ENCODE measurements around the gene EXOC6B. TPM values are rescaled to one million over a fixed set of nuclear protein-coding genes. Genes with fewer than 3 reads are reported as not detected.

The EXOC6B gene
- total and polyA plus RNA-seq, 3 donors from 2014 or later, result 27.7 to 45.2 (median 31.7) TPM

DNA sequence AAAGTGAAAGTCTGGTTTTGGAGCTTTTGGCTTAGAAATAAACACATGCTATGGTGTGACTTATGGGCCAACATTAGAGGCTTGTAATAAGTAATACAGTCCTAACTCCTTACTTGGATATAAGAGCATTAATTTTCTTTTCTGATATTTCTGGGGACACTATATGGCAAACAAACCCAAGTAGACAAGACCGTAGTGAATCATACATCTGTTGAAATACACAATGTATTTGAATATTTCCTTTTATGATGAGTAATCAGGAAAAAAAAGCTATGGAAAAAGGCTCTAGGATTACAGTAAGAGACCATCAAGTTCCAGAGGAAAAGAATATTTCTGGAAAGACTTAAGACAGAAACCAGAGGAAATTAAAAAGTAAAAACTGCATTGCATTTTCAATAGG lies 532.2 kb downstream of the EXOC6B start:
- no peaks in the 10 kb centered on the region for H3K4me1 ChIP-seq
- H3K9me3 ChIP-seq, result no peaks in the 10 kb centered on the region
- no peaks in the 10 kb centered on the region for H3K36me3 ChIP-seq (ENCODE audit: low read depth, missing control alignments)
- TF ChIP-seq POLR2A (IDR thresholded peaks at IDR 0.05), result no peak
- TF ChIP-seq, protein P1, sequence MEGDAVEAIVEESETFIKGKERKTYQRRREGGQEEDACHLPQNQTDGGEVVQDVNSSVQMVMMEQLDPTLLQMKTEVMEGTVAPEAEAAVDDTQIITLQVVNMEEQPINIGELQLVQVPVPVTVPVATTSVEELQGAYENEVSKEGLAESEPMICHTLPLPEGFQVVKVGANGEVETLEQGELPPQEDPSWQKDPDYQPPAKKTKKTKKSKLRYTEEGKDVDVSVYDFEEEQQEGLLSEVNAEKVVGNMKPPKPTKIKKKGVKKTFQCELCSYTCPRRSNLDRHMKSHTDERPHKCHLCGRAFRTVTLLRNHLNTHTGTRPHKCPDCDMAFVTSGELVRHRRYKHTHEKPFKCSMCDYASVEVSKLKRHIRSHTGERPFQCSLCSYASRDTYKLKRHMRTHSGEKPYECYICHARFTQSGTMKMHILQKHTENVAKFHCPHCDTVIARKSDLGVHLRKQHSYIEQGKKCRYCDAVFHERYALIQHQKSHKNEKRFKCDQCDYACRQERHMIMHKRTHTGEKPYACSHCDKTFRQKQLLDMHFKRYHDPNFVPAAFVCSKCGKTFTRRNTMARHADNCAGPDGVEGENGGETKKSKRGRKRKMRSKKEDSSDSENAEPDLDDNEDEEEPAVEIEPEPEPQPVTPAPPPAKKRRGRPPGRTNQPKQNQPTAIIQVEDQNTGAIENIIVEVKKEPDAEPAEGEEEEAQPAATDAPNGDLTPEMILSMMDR (IDR thresholded peaks at IDR 0.05), result no peak
- H3K27me3 ChIP-seq, result no peaks in the 10 kb centered on the region
- H3K4me3 ChIP-seq, result no peak overlapping the region
- intact Hi-C loops (cut with DNase I; ENCODE audit: low total_unique reads), result no loop called here
- no peak overlapping the region for H3K27ac ChIP-seq
- WGBS, 2 donors, result 84 to 88% methylated on average over 1 of the region's 1 CpG
- no peak for DNase-seq

DNA sequence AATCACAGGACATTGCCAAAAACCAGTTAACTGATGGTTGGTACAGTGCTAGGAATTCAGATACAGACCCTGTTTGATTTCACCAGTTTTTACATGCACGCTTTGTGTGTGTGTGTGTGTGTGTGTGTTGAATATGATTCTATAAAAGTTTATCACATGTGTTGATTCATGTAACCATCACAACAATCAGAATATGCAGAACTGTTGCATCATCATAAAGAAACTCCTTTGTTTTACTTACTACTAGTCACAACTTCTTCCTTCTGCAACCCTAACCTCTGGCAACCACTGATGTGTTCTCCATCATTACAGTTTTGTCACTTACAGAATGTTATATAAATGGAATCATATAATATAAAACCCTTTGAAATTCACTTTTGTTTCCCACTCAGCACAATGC lies 533.4 kb downstream of the EXOC6B start:
- no peaks in the 10 kb centered on the region for H3K4me1 ChIP-seq
- H3K27me3 ChIP-seq, result no peaks in the 10 kb centered on the region
- no peak overlapping the region for H3K27ac ChIP-seq
- H3K4me3 ChIP-seq, result no peak overlapping the region
- DNase-seq, result no peak
- no peaks in the 10 kb centered on the region for H3K9me3 ChIP-seq
- 100% methylated on average over 1 of the region's 1 CpG for WGBS, 2 donors
- H3K36me3 ChIP-seq (ENCODE audit: low read depth, missing control alignments), result no peaks in the 10 kb centered on the region
- intact Hi-C loops (cut with DNase I; ENCODE audit: low total_unique reads), result no loop called here
- no peak for TF ChIP-seq POLR2A (IDR thresholded peaks at IDR 0.05)

DNA sequence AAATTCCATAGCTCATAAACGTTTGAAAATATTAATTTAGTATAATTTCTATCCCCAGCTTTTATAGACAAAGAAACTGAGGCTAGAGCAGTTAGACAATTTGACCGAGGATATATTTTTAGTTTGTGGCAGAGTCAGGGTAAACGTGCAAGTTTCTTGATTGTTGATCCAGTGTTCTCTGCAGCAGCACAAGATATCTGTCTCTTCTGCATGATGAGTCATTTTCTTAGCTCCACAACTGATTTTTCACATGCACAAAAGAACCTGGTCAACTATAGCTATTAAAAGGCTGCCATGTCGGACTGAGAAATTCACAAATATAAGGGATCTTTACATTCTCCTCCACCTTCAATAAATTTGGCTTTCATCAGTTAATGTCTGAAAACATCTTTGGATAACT lies 534.8 kb downstream of the EXOC6B start:
- Histone ChIP-seq H3K27ac (no peak overlapping the region), H3K4me1 (no peaks in the 10 kb centered on the region), H3K4me3 (no peak overlapping the region), H3K27me3 (no peaks in the 10 kb centered on the region), H3K36me3 (ENCODE audit: low read depth, missing control alignments) (no peaks in the 10 kb centered on the region), H3K9me3 (no peaks in the 10 kb centered on the region)
- 36 to 58% methylated on average over 4 of the region's 4 CpGs for WGBS, 2 donors
- TF ChIP-seq, protein P1 (IDR thresholded peaks at IDR 0.05), result no peak
- DNase-seq, result no peak
- intact Hi-C loops (cut with DNase I; ENCODE audit: low total_unique reads), result no loop called here

DNA sequence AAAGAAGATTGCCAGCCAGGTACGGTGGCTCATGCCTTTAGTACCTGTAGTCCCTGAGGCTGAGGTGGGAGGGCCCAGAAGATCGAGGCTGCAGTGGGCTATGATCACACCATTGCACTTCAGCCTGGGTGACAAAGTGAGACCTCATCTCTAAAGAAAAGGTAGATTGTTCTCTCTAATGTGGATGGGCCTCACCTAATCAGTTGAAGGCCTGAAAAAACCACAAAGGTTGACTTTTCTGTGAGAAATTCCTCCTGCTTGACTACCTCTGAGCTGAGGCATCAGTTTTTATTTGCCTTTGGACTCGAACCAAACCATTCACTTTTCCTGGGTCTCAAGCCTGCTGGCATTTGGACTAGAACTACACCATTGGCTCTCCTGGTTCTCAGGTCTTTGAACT lies 536.1 kb downstream of the EXOC6B start:
- DNase-seq, result no peak
- Histone ChIP-seq H3K4me3 (no peak overlapping the region), H3K27ac (no peak overlapping the region), H3K27me3 (no peaks in the 10 kb centered on the region), H3K36me3 (ENCODE audit: low read depth, missing control alignments) (no peaks in the 10 kb centered on the region), H3K9me3 (no peaks in the 10 kb centered on the region), H3K4me1 (no peaks in the 10 kb centered on the region)
- intact Hi-C loops (cut with DNase I; ENCODE audit: low total_unique reads), result no loop called here
- TF ChIP-seq, protein P1 (IDR thresholded peaks at IDR 0.05), result no peak
- TF ChIP-seq POLR2A (IDR thresholded peaks at IDR 0.05), result no peak
- 93 to 94% methylated on average over 3 of the region's 3 CpGs for WGBS, 2 donors

DNA sequence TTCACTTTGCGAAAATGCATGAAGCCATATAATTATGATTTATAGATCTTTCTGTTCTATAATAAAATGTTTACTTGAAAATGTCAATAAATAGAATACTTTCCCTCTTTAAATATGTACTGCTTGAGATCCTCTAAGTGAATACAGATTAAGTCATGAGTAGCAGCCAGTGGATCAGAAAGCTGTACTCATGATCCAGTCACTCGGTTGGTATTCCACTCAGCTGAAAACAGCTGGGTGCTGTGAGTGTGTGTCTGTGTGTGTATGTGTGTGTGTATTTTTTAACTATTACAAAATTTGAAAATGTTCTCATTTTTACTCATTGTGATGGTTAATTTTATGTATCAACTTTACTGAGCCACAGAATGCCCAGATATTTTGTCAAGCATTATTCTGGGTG lies 536.5 kb downstream of the EXOC6B start:
- intact Hi-C loops (cut with DNase I; ENCODE audit: low total_unique reads), result no loop called here
- Histone ChIP-seq H3K4me3 (no peak overlapping the region), H3K27me3 (no peaks in the 10 kb centered on the region), H3K4me1 (no peaks in the 10 kb centered on the region), H3K27ac (no peak overlapping the region), H3K36me3 (ENCODE audit: low read depth, missing control alignments) (no peaks in the 10 kb centered on the region), H3K9me3 (no peaks in the 10 kb centered on the region)
- WGBS, 2 donors, result 65 to 89% methylated on average over 2 of the region's 2 CpGs
- TF ChIP-seq, protein P1 (IDR thresholded peaks at IDR 0.05), result no peak
- TF ChIP-seq POLR2A (IDR thresholded peaks at IDR 0.05), result no peak
- DNase-seq, result no peak
